Measurements from ENCODE around the gene POM121L2.

DNA sequence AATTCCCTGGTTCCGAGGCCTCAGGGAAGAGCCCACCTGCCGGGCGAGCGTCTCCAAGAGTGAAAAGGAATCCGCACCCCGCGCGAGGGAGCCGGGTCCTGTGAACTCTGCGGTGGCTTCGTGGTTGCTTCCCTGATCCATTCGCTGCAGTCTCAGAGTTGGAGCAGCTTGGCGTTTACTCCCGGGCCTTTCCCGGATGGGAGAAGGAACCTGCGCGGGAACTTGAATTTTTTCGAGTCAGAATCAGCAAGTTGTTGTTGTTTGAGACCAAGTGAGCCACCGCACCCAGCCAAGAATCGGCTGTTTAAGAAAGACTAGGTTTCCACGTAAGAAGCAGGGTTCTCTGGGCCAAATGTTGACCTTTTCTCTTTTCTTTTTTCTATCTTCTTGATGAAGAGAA lies 51.7 kb downstream of the POM121L2 start:
- TF ChIP-seq TAF1 (IDR thresholded peaks at IDR 0.05; ENCODE audit: low read depth) (no peak), CREB1 (IDR thresholded peaks at IDR 0.05; ENCODE audit: low read depth) (no peak), ZBTB7A (IDR thresholded peaks at IDR 0.05; ENCODE audit: low read depth) (no peak), NFIC (IDR thresholded peaks at IDR 0.05) (no peak), EP300 (IDR thresholded peaks at IDR 0.05; ENCODE audit: borderline replicate concordance) (no peak), REST (IDR thresholded peaks at IDR 0.05; ENCODE audit: low read depth) (no peak), EGR1 (IDR thresholded peaks at IDR 0.05) (no peak), RAD21 (IDR thresholded peaks at IDR 0.05; ENCODE audit: low read depth) (no peak)
